Duodenal mucosa (tissue), 2 donors: ENCODE results near the gene NDUFA7.

Experiments used
- H3K27ac ChIP-seq: one replicate; pipeline ENCODE4 v1.7.0; 2013; ENCODE audit warnings: low read depth, low read length
- H3K27me3 ChIP-seq, 2 donors: one replicate each; pipeline ENCODE4 v1.7.0; 2013; ENCODE audit warnings: low read length in 2 of 2, control low read depth in 1 of 2; ENCODE audit not compliant: insufficient read depth in 2 of 2, control insufficient read depth in 1 of 2
- H3K36me3 ChIP-seq, 2 donors: one replicate each; pipeline ENCODE4 v1.7.0; 2013; ENCODE audit warnings: low read length in 2 of 2, control low read depth in 1 of 2; ENCODE audit not compliant: insufficient read depth in 2 of 2, control insufficient read depth in 1 of 2
- H3K4me1 ChIP-seq, 2 donors: one replicate each; pipeline ENCODE4 v1.7.0; 2013; ENCODE audit warnings: low read length in 2 of 2, control low read depth in 1 of 2; ENCODE audit not compliant: insufficient read depth in 2 of 2, control insufficient read depth in 1 of 2
- H3K4me3 ChIP-seq, 2 donors: one replicate each; pipeline ENCODE4 v1.7.0; 2013; ENCODE audit warnings: low read length in 2 of 2, low read depth in 1 of 2
- H3K9ac ChIP-seq, 2 donors: one replicate each; pipeline ENCODE4 v1.7.0; 2013; ENCODE audit warnings: low read length in 2 of 2, low read depth in 1 of 2
- H3K9me3 ChIP-seq, 2 donors: one replicate each; pipeline ENCODE4 v1.7.0; 2013; ENCODE audit warnings: low read length in 2 of 2, control low read depth in 1 of 2; ENCODE audit not compliant: control insufficient read depth in 1 of 2

NDUFA7 gene

GRCh38 chr19:8332976-8333766 lies 12.0 kb upstream of the NDUFA7 start:
- H3K27ac ChIP-seq, result no peak overlapping the region
- H3K4me3 ChIP-seq, result no peak overlapping the region
- H3K27me3 ChIP-seq, result peaks cover 23 to 29% of the 10 kb centered on the region in 2 donors
- no peaks in the 10 kb centered on the region for H3K36me3 ChIP-seq
- H3K9me3 ChIP-seq, result no peaks in the 10 kb centered on the region
- H3K4me1 ChIP-seq, result peaks cover 0 to 8% of the 10 kb centered on the region in 2 donors
- no peak overlapping the region for H3K9ac ChIP-seq

- H3K36me3 ChIP-seq, result no peaks in the 10 kb centered on the region
- peaks cover 23 to 24% of the 10 kb centered on the region in 2 donors for H3K27me3 ChIP-seq
- no peak overlapping the region for H3K27ac ChIP-seq
Observed at GRCh38 chr19:8331263-8331845, 10.2 kb upstream of the NDUFA7 start.

GRCh38 chr19:8329996-8330395 lies 8.8 kb upstream of the NDUFA7 start:
- Histone ChIP-seq H3K27ac (no peak overlapping the region), H3K27me3 (peaks cover 17 to 20% of the 10 kb centered on the region in 2 donors), H3K4me1 (peaks cover 0 to 8% of the 10 kb centered on the region in 2 donors), H3K36me3 (no peaks in the 10 kb centered on the region), H3K9ac (no peak overlapping the region), H3K4me3 (no peak overlapping the region), H3K9me3 (no peaks in the 10 kb centered on the region)

More at GRCh38 chr19:8331263-8331845, 10.2 kb upstream of the NDUFA7 start:
- H3K4me1 ChIP-seq, result peaks cover 0 to 8% of the 10 kb centered on the region in 2 donors
- no peak overlapping the region for H3K4me3 ChIP-seq
- H3K9ac ChIP-seq, result no peak overlapping the region
- no peaks in the 10 kb centered on the region for H3K9me3 ChIP-seq

- Histone ChIP-seq H3K9me3 (no peaks in the 10 kb centered on the region), H3K4me1 (peaks cover 10 to 15% of the 10 kb centered on the region in 2 donors), H3K36me3 (peaks cover 8 to 20% of the 10 kb centered on the region in 2 donors), H3K27me3 (no peaks in the 10 kb centered on the region), H3K27ac (no peak overlapping the region), H3K9ac (no peak overlapping the region), H3K4me3 (no peak overlapping the region)
Observed at GRCh38 chr19:8325454-8325853, 4.3 kb upstream of the NDUFA7 start.

- peaks cover 8 to 20% of the 10 kb centered on the region in 2 donors for H3K36me3 ChIP-seq
- H3K27ac ChIP-seq, result no peak overlapping the region
- H3K4me3 ChIP-seq, result no peak overlapping the region
- peaks cover 17 to 25% of the 10 kb centered on the region in 2 donors for H3K4me1 ChIP-seq
- no peaks in the 10 kb centered on the region for H3K9me3 ChIP-seq
- no peak overlapping the region for H3K9ac ChIP-seq
- no peaks in the 10 kb centered on the region for H3K27me3 ChIP-seq
Observed at GRCh38 chr19:8324186-8325050, 3.2 kb upstream of the NDUFA7 start.

GRCh38 chr19:8323781-8324185 lies 2.6 kb upstream of the NDUFA7 start:
- H3K9me3 ChIP-seq, result no peaks in the 10 kb centered on the region

GRCh38 chr19:8322638-8322997 lies 1.4 kb upstream of the NDUFA7 start:
- H3K4me3 ChIP-seq, result peak overlapping the region; percentile 95 to 98
- no peaks in the 10 kb centered on the region for H3K27me3 ChIP-seq
- H3K9me3 ChIP-seq, result no peaks in the 10 kb centered on the region
- peaks cover 17 to 25% of the 10 kb centered on the region in 2 donors for H3K4me1 ChIP-seq
- H3K27ac ChIP-seq, result no peak overlapping the region
- H3K9ac ChIP-seq, result peak overlapping the region; percentile 91 to 99
- H3K36me3 ChIP-seq, result peaks cover 8 to 20% of the 10 kb centered on the region in 2 donors

More at GRCh38 chr19:8323781-8324185, 2.6 kb upstream of the NDUFA7 start:
- Histone ChIP-seq H3K27ac (no peak overlapping the region), H3K4me3 (no peak overlapping the region), H3K27me3 (no peaks in the 10 kb centered on the region), H3K4me1 (peaks cover 17 to 25% of the 10 kb centered on the region in 2 donors), H3K36me3 (peaks cover 8 to 20% of the 10 kb centered on the region in 2 donors), H3K9ac (no peak overlapping the region)

GRCh38 chr19:8321986-8322637 lies 937 bp upstream of the NDUFA7 start:
- Histone ChIP-seq H3K9me3 (no peaks in the 10 kb centered on the region), H3K27me3 (no peaks in the 10 kb centered on the region), H3K27ac (peak overlapping the region; percentile 62), H3K4me3 (peak overlapping the region; percentile 95 to 98), H3K9ac (peak overlapping the region; percentile 91 to 99), H3K4me1 (peaks cover 17 to 25% of the 10 kb centered on the region in 2 donors), H3K36me3 (peaks cover 8 to 20% of the 10 kb centered on the region in 2 donors)

- peak overlapping the region; percentile 95 to 98 for H3K4me3 ChIP-seq
- H3K36me3 ChIP-seq, result peaks cover 12 to 28% of the 10 kb centered on the region in 2 donors
- no peaks in the 10 kb centered on the region for H3K9me3 ChIP-seq
- H3K27me3 ChIP-seq, result no peaks in the 10 kb centered on the region
- peak overlapping the region; percentile 99 to 100 for H3K9ac ChIP-seq
- peaks cover 17 to 25% of the 10 kb centered on the region in 2 donors for H3K4me1 ChIP-seq
- peak overlapping the region; percentile 92 for H3K27ac ChIP-seq
Observed at GRCh38 chr19:8320564-8321066, 560 bp downstream of the NDUFA7 start.
